GM12878 (cell line): ENCODE measurements around the gene GPC5. TPM values are rescaled to one million over a fixed set of nuclear protein-coding genes. Genes with fewer than 3 reads are reported as not detected.

ENCODE experiments used
- ATF3 ChIP-seq: IDR thresholded peaks from 2 replicates; pipeline ENCODE4 v1.6.1; 2011; ENCODE audit warnings: low read depth, mild to moderate bottlenecking, low read length, moderate library complexity, borderline replicate concordance; ENCODE audit errors: extremely low read depth
- JUNB ChIP-seq: IDR thresholded peaks from 2 replicates; pipeline ENCODE4 v1.6.1; 2016; ENCODE audit warnings: antibody characterized with exemption, mild to moderate bottlenecking
- LARP7 ChIP-seq: fragments of 450-650 bp; IDR thresholded peaks from 2 replicates; pipeline ENCODE4 v1.6.1; 2017; ENCODE audit warnings: mild to moderate bottlenecking
- PKNOX1 ChIP-seq: fragments of 450-650 bp; IDR thresholded peaks from 2 replicates; pipeline ENCODE4 v1.6.1; 2016; ENCODE audit warnings: mild to moderate bottlenecking
- RELA ChIP-seq: fragments of 450-650 bp; IDR thresholded peaks from 2 replicates; pipeline ENCODE4 v1.8.0; 2014; ENCODE audit warnings: borderline replicate concordance; ENCODE audit not compliant: partially characterized antibody
- RELB ChIP-seq: fragments of 450-650 bp; IDR thresholded peaks from 2 replicates; pipeline ENCODE4 v1.6.1; 2017; ENCODE audit warnings: low read depth, mild to moderate bottlenecking, moderate library complexity
- SIN3A ChIP-seq: IDR thresholded peaks from 2 replicates; pipeline ENCODE4 v1.6.1; 2012; ENCODE audit warnings: low read depth, low read length, improper control_type of control experiment
- SIX5 ChIP-seq: IDR thresholded peaks from 2 replicates; pipeline ENCODE4 v1.6.1; 2011; ENCODE audit warnings: mild to moderate bottlenecking, low read depth, low read length, moderate library complexity; ENCODE audit not compliant: severe bottlenecking
- ZBED1 ChIP-seq: IDR thresholded peaks from 2 replicates; pipeline ENCODE4 v1.6.1; 2016; ENCODE audit warnings: borderline replicate concordance
- ZNF274 ChIP-seq: IDR thresholded peaks from one replicate; pipeline ENCODE4 v1.8.0; 2011; ENCODE audit not compliant: insufficient read length, insufficient read depth
- ZNF687 ChIP-seq: fragments of 450-650 bp; IDR thresholded peaks from 2 replicates; pipeline ENCODE4 v1.6.1; 2017; ENCODE audit warnings: mild to moderate bottlenecking, moderate library complexity
- polyA plus RNA-seq, 11 experiments: library from polyadenylated mRNA; depleted of rRNA in 4 of 11; unstranded in 6 of 11; stranded (reverse) in 5 of 11; fragments of >200 nt; fragmentation: Nextera tagmentation in 4 of 11; fragmentation: Illumina TruSeq in 1 of 11; extraction: Ambion mirVana in 4 of 11; extraction: Trizol in 1 of 11; gene quantifications; 1 replicate in 1 of 11; 2 replicates in 10 of 11; pipeline versions ENCODE4 v1.2.1 to v1.2.3, GENCODE V29; 2011 to 2016; ENCODE audit warnings: inconsistent platforms in 2 of 11, missing spikeins in 2 of 11, low read depth in 1 of 11
- total RNA-seq, 4 experiments: library from RNA; depleted of rRNA in 3 of 4; stranded (reverse); fragments of >200 nt in 3 of 4; fragmentation: Illumina TruSeq in 1 of 4; extraction: Trizol in 1 of 4; gene quantifications; 2 replicates each; pipeline versions ENCODE4 v1.2.1 to v1.2.3, GENCODE V29; 2013 to 2021

Gene GPC5
- total and polyA plus RNA-seq, 10 of the 15 experiments (the other 5 are each of a cell fraction or from before 2014, with no cell fraction given), result 0.05 to 0.87 (median 0.44) TPM; not detected in 1

DNA sequence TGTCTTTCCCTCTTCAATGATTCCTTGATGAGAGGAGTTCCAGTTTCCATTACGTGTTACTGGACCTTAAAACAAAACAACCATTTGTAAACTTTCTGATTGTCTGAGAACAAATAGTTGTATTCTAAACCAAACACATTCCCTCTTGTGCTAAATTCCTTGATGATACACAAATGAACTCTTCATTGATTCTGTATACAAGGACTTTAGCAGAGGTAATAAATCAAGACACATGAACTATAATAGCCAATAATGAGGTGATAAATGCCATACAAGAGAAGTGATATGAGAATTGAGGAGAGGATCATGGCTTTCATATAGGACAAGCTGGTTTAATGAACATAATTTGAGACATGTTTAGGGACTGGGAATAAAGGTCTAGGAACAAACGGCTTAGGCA is 13.5 kb upstream of the GPC5 start (continued):
- TF ChIP-seq ZNF687 (no peak), ZNF274 (no peak), LARP7 (no peak), RELA (no peak), PKNOX1 (no peak), SIN3A (no peak), ATF3 (no peak), SIX5 (no peak), JUNB (no peak), RELB (no peak), ZBED1 (no peak)
